Ascending aorta (tissue), 2 donors: ENCODE results near the gene AOPEP. TPM values are rescaled to one million over a fixed set of nuclear protein-coding genes. Genes with fewer than 3 reads are reported as not detected.
A peak's percentile ranks its signal among the peaks of the same experiment; 100 is the strongest.

Experiments used
- DNase-seq, 2 donors: peaks; one replicate each; pipeline ENCODE4 v3.0.0-alpha.2; 2019; ENCODE audit warnings: low spot score in 2 of 2
- H3K27ac ChIP-seq, 2 donors: fragments of 200-600 bp; sonication (generic); one replicate each; pipeline ENCODE4 v1.5.1; 2016 to 2017; ENCODE audit warnings: mild to moderate bottlenecking in 1 of 2
- H3K27me3 ChIP-seq: fragments of 200-600 bp; sonication (generic); one replicate; pipeline ENCODE4 v1.5.1; 2017
- H3K36me3 ChIP-seq, 2 donors: fragments of 200-600 bp; sonication (generic); one replicate each; pipeline ENCODE4 v1.5.1; 2016
- H3K4me1 ChIP-seq, 2 donors: fragments of 200-600 bp; sonication (generic); one replicate each; pipeline ENCODE4 v1.5.1; 2016 to 2017; ENCODE audit warnings: mild to moderate bottlenecking in 1 of 2
- H3K4me3 ChIP-seq, 2 donors: fragments of 200-600 bp; sonication (generic); one replicate each; pipeline ENCODE4 v1.5.1; 2016 to 2017; ENCODE audit warnings: mild to moderate bottlenecking in 1 of 2
- H3K9me3 ChIP-seq, 2 donors: fragments of 200-600 bp; sonication (generic); one replicate each; pipeline ENCODE4 v1.5.1; 2016
- CTCF ChIP-seq, 3 experiments: fragments of 200-600 bp in 2 of 3; fragments of 450-650 bp in 1 of 3; sonication (generic) in 2 of 3; IDR thresholded peaks; one replicate each; pipeline ENCODE4 v1.5.1; 2016 to 2019; ENCODE audit warnings: antibody characterized with exemption in 3 of 3, mild to moderate bottlenecking in 1 of 3, moderate library complexity in 1 of 3
- intact Hi-C: fragments of 100-400 bp; cut with DNase I; formaldehyde crosslinking; loops from one replicate; pipeline ENCODE4 v1.15.1; 2023
- total RNA-seq: library from RNA; depleted of rRNA; stranded (reverse); fragments of >200 nt; gene quantifications from one replicate; pipeline ENCODE4 v1.1.0, GENCODE V29; 2016

The AOPEP gene
- total RNA-seq, 1 donor from 2014 or later, result 333 TPM

GRCh38 chr9:94950579-94951323 lies 224.3 kb downstream of the AOPEP start:
- Histone ChIP-seq H3K4me3 (no peak overlapping the region), H3K27ac (peak overlapping the region; percentile 82 to 84), H3K4me1 (peaks cover 20 to 61% of the 10 kb centered on the region in 2 donors), H3K27me3 (no peaks in the 10 kb centered on the region), H3K36me3 (peaks cover 0 to 5% of the 10 kb centered on the region in 2 donors), H3K9me3 (no peaks in the 10 kb centered on the region)
- no peak for DNase-seq
- no peak for TF ChIP-seq CTCF (IDR thresholded peaks at IDR 0.05)
- intact Hi-C loops, result no loop called here

- intact Hi-C loops, result loop anchor here (2.0 kb wide), 1 partner anchor 45 kb away; no protein-coding TSS in a partner anchor
- H3K4me3 ChIP-seq, result no peak overlapping the region
Observed at GRCh38 chr9:94951324-94952135, 225.0 kb downstream of the AOPEP start.

GRCh38 chr9:94952565-94953373 lies 226.3 kb downstream of the AOPEP start:
- Histone ChIP-seq H3K27ac (peak overlapping the region; percentile 82 to 84), H3K9me3 (no peaks in the 10 kb centered on the region), H3K36me3 (peaks cover 0 to 16% of the 10 kb centered on the region in 2 donors), H3K4me1 (peaks cover 11 to 47% of the 10 kb centered on the region in 2 donors), H3K27me3 (no peaks in the 10 kb centered on the region), H3K4me3 (peak overlapping the region in 1 of 2 donors; percentile 22)
- intact Hi-C loops, result loop anchor here (2.0 kb wide), 1 partner anchor 44 kb away; no protein-coding TSS in a partner anchor
- DNase-seq, result peak in 1 of 2 donors; percentile 83
- no peak for TF ChIP-seq CTCF (IDR thresholded peaks at IDR 0.05)

More at GRCh38 chr9:94951324-94952135, 225.0 kb downstream of the AOPEP start:
- H3K27me3 ChIP-seq, result no peaks in the 10 kb centered on the region
- H3K36me3 ChIP-seq, result peaks cover 0 to 12% of the 10 kb centered on the region in 2 donors
- no peak for DNase-seq
- peaks cover 12 to 54% of the 10 kb centered on the region in 2 donors for H3K4me1 ChIP-seq
- no peak for TF ChIP-seq CTCF (IDR thresholded peaks at IDR 0.05)
- peak overlapping the region; percentile 82 to 84 for H3K27ac ChIP-seq
- no peaks in the 10 kb centered on the region for H3K9me3 ChIP-seq

GRCh38 chr9:94956731-94957130 lies 230.2 kb downstream of the AOPEP start:
- Histone ChIP-seq H3K27me3 (no peaks in the 10 kb centered on the region), H3K4me3 (no peak overlapping the region), H3K9me3 (no peaks in the 10 kb centered on the region), H3K27ac (no peak overlapping the region), H3K4me1 (peaks cover 0 to 16% of the 10 kb centered on the region in 2 donors), H3K36me3 (peaks cover 0 to 17% of the 10 kb centered on the region in 2 donors)
- intact Hi-C loops, result no loop called here
- TF ChIP-seq CTCF (IDR thresholded peaks at IDR 0.05), result no peak
- no peak for DNase-seq

GRCh38 chr9:94960964-94961363 lies 234.5 kb downstream of the AOPEP start:
- Histone ChIP-seq H3K27me3 (no peaks in the 10 kb centered on the region), H3K4me3 (no peak overlapping the region), H3K36me3 (peaks cover 0 to 10% of the 10 kb centered on the region in 2 donors), H3K4me1 (no peaks in the 10 kb centered on the region), H3K27ac (no peak overlapping the region), H3K9me3 (no peaks in the 10 kb centered on the region)
- intact Hi-C loops, result no loop called here
- DNase-seq, result no peak
- no peak for TF ChIP-seq CTCF (IDR thresholded peaks at IDR 0.05)
